ENCODE results near the gene EFNB3. TPM values are rescaled to one million over a fixed set of nuclear protein-coding genes. Genes with fewer than 3 reads are reported as not detected.

EFNB3 gene
- total RNA-seq, 2 experiments from 2014 or later = 0.15 TPM; not detected in 1

DNA sequence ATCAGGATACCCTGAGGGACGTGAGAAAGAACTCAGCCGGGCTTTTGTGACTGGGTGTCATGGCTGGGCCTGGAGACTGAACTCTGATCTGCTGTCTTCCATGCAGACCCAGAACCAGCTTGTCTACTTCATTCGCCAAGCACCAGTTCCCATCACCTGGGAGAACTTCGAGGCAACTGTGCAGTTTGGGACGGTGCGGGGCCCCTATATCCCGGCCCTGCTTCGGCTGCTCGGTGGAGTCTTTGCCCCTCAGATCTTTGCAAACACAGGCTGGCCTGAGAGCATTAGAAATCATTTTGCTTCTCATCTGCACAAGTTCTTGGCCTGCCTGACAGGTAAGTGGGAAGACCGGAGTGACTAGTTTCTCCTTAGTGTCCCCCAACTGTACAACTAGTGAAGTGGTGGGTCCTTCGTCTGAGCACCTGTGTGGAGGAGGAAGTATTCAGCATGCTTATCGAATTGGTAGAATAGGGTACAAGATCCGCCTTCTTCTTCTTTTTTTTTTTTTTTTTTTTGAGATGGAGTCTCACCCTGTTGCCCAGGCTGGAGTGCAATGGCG is 28.1 kb downstream of the EFNB3 start:
- POLR2A ChIA-PET = no interaction called here

DNA sequence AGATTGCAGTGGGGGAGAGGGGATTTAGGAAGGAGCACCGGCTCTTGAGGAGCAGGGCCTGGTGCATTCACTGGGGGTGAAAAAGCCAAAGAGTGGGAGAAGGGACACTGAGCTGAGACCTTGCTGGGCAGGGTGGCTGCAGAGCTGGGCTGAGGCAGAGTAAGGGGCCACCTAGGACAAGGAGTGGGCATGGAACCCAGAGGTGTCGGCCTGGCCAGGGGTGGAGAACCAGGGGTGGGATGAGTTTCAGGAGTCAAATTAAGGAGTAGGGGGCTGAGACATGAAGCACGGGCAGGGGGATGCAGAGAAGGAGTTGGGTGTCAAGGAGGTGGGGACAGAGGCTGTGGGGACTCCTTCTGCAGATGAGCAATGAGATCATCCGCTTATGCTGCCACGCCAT is 32.6 kb downstream of the EFNB3 start:
- ChIA-PET CTCF (ENCODE audit: unreplicated experiment) (no interaction called here), POLR2A (interaction anchor here (0.6 kb wide), 1 partner anchor 25 kb away, joined by 5 read pairs; no protein-coding TSS in a partner anchor)
- intact Hi-C loops (cut with micrococcal nuclease; ENCODE audit: unreplicated experiment) = no loop called here
- no TSS peak for BruUV-seq (replicated peaks)
- H3K4me2 ChIP-seq (ENCODE audit: low read length) = no peak overlapping the region
- H3K4me3 ChIP-seq (ENCODE audit: low read depth, low read length, poor library complexity, severe bottlenecking) = no peak overlapping the region
- H3K27ac ChIP-seq (ENCODE audit: low read depth, low read length, poor library complexity, severe bottlenecking) = no peak overlapping the region
- no peaks in the 10 kb centered on the region for H3K9me2 ChIP-seq (ENCODE audit: insufficient read depth, low read length)
- no peaks in the 10 kb centered on the region for H3K4me1 ChIP-seq (ENCODE audit: insufficient read depth, low read length, poor library complexity, severe bottlenecking)
- no peak overlapping the region for H2AFZ ChIP-seq (ENCODE audit: low read length)
- H3K79me2 ChIP-seq (ENCODE audit: insufficient read depth, low read depth, low read length) = no peaks in the 10 kb centered on the region
- DNase-seq (ENCODE audit: low spot score) = no peak
- TF ChIP-seq, protein P1, sequence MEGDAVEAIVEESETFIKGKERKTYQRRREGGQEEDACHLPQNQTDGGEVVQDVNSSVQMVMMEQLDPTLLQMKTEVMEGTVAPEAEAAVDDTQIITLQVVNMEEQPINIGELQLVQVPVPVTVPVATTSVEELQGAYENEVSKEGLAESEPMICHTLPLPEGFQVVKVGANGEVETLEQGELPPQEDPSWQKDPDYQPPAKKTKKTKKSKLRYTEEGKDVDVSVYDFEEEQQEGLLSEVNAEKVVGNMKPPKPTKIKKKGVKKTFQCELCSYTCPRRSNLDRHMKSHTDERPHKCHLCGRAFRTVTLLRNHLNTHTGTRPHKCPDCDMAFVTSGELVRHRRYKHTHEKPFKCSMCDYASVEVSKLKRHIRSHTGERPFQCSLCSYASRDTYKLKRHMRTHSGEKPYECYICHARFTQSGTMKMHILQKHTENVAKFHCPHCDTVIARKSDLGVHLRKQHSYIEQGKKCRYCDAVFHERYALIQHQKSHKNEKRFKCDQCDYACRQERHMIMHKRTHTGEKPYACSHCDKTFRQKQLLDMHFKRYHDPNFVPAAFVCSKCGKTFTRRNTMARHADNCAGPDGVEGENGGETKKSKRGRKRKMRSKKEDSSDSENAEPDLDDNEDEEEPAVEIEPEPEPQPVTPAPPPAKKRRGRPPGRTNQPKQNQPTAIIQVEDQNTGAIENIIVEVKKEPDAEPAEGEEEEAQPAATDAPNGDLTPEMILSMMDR (conservative IDR thresholded peaks at IDR 0.05; ENCODE audit: low read length) = no peak
- no peak for TF ChIP-seq EZH2phosphoT487 (IDR thresholded peaks at IDR 0.05; ENCODE audit: borderline replicate concordance, low read depth, low read length)
- H3K9me3 ChIP-seq (ENCODE audit: low read length) = no peaks in the 10 kb centered on the region
- no peaks in the 10 kb centered on the region for H3K36me3 ChIP-seq (ENCODE audit: insufficient read depth, low read length)
- H4K20me1 ChIP-seq (ENCODE audit: insufficient read depth, low read length) = no peaks in the 10 kb centered on the region

More for the DNA sequence above, 28.1 kb downstream of the EFNB3 start:
- H3K9me2 ChIP-seq (ENCODE audit: insufficient read depth, low read length) = no peaks in the 10 kb centered on the region
- H3K36me3 ChIP-seq (ENCODE audit: insufficient read depth, low read length) = no peaks in the 10 kb centered on the region
- no peaks in the 10 kb centered on the region for H3K9me3 ChIP-seq (ENCODE audit: low read length)
- H3K4me1 ChIP-seq (ENCODE audit: insufficient read depth, low read length, poor library complexity, severe bottlenecking) = no peaks in the 10 kb centered on the region
- H3K79me2 ChIP-seq (ENCODE audit: insufficient read depth, low read depth, low read length) = no peaks in the 10 kb centered on the region
- no peak overlapping the region for H3K27ac ChIP-seq (ENCODE audit: low read depth, low read length, poor library complexity, severe bottlenecking)
- DNase-seq (ENCODE audit: low spot score) = no peak
- intact Hi-C loops (cut with micrococcal nuclease; ENCODE audit: unreplicated experiment) = no loop called here
- H2AFZ ChIP-seq (ENCODE audit: low read length) = no peak overlapping the region
- no peak overlapping the region for H3K4me2 ChIP-seq (ENCODE audit: low read length)
- no peak overlapping the region for H3K4me3 ChIP-seq (ENCODE audit: low read depth, low read length, poor library complexity, severe bottlenecking)
- BruUV-seq (replicated peaks) = no TSS peak
- no peaks in the 10 kb centered on the region for H4K20me1 ChIP-seq (ENCODE audit: insufficient read depth, low read length)
- TF ChIP-seq EZH2phosphoT487 (IDR thresholded peaks at IDR 0.05; ENCODE audit: borderline replicate concordance, low read depth, low read length) = no peak
- CTCF ChIA-PET (ENCODE audit: unreplicated experiment) = no interaction called here

DNA sequence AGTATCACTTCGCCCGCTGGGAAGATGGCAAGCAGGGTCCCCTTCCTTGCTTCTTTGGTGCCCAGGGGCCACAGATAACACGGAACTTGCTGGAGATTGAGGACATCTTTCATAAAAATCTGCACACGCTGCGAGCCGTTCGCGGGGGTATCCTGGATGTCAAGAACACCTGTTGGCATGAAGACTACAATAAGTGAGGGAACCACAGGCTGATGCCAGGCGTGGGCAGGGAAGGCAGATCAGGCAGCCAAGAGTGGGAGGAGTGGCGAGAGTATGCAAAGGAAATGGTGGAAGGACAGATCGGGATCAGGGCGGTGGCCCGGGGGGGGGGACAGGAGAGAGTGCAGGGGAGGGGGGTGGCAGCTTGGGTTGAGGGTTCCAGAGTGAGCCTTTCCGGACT is 34.7 kb downstream of the EFNB3 start:
- Histone ChIP-seq H3K9me3 (ENCODE audit: low read length) (no peaks in the 10 kb centered on the region), H3K4me1 (ENCODE audit: insufficient read depth, low read length, poor library complexity, severe bottlenecking) (no peaks in the 10 kb centered on the region), H2AFZ (ENCODE audit: low read length) (no peak overlapping the region), H3K4me2 (ENCODE audit: low read length) (no peak overlapping the region), H3K36me3 (ENCODE audit: insufficient read depth, low read length) (no peaks in the 10 kb centered on the region), H4K20me1 (ENCODE audit: insufficient read depth, low read length) (no peaks in the 10 kb centered on the region), H3K9me2 (ENCODE audit: insufficient read depth, low read length) (no peaks in the 10 kb centered on the region), H3K79me2 (ENCODE audit: insufficient read depth, low read depth, low read length) (no peaks in the 10 kb centered on the region), H3K27ac (ENCODE audit: low read depth, low read length, poor library complexity, severe bottlenecking) (no peak overlapping the region), H3K4me3 (ENCODE audit: low read depth, low read length, poor library complexity, severe bottlenecking) (no peak overlapping the region)
- no TSS peak for BruUV-seq (replicated peaks)
- no peak for DNase-seq (ENCODE audit: low spot score)
- ChIA-PET POLR2A (no interaction called here), CTCF (ENCODE audit: unreplicated experiment) (no interaction called here)
- no peak for TF ChIP-seq EZH2phosphoT487 (IDR thresholded peaks at IDR 0.05; ENCODE audit: borderline replicate concordance, low read depth, low read length)
- TF ChIP-seq, protein P1 (conservative IDR thresholded peaks at IDR 0.05; ENCODE audit: low read length) = no peak
- intact Hi-C loops (cut with micrococcal nuclease; ENCODE audit: unreplicated experiment) = loop anchor here (5.0 to 10.0 kb wide), 3 partner anchors 75 to 303 kb away; no protein-coding TSS in a partner anchor

All from OCI-LY7 (cell line).